Measurements from ENCODE around the gene LNP1.
"Not testable (repeated sequence)": the region's sequence is repeated elsewhere in the genome, so short reads cannot be mapped to it uniquely, and the experiment has no call there.

LNP1 gene

GRCh38 chr3:100400780-100401673 is at the start of gene LNP1, which contains the start of gene TOMM70:
TSS of gene LNP1 (plus strand) at chr3:100401539. CDS start at chr3:100429730, 28,191 bp downstream.
TSS of gene TOMM70 (minus strand) at chr3:100401089. CDS start at chr3:100400949, 140 bp downstream.
- peak; percentile 84 for DNase-seq (ENCODE audit: low read depth)

- DNase-seq (ENCODE audit: low read depth), result not testable (repeated sequence)
Observed at GRCh38 chr3:100351770-100352169, 49.6 kb upstream of the LNP1 start.

GRCh38 chr3:100352296-100353231 is 48.8 kb upstream of the LNP1 start:
- DNase-seq (ENCODE audit: low read depth), result no peak

GRCh38 chr3:100354850-100355249 is 46.5 kb upstream of the LNP1 start:
- no peak for DNase-seq (ENCODE audit: low read depth)

- DNase-seq (ENCODE audit: low read depth), result no peak
Observed at GRCh38 chr3:100358413-100358812, 42.9 kb upstream of the LNP1 start.

- no peak for DNase-seq (ENCODE audit: low read depth)
Observed at GRCh38 chr3:100359035-100359434, 42.3 kb upstream of the LNP1 start.

- DNase-seq (ENCODE audit: low read depth), result no peak
Observed at GRCh38 chr3:100360757-100361496, 40.4 kb upstream of the LNP1 start.

GRCh38 chr3:100361897-100362296 is 39.4 kb upstream of the LNP1 start:
- no peak for DNase-seq (ENCODE audit: low read depth)

- DNase-seq (ENCODE audit: low read depth), result no peak
Observed at GRCh38 chr3:100364421-100364820, 36.9 kb upstream of the LNP1 start.

GRCh38 chr3:100366424-100366823 is 34.9 kb upstream of the LNP1 start:
- DNase-seq (ENCODE audit: low read depth), result no peak

GRCh38 chr3:100368441-100368840 is 32.9 kb upstream of the LNP1 start:
- DNase-seq (ENCODE audit: low read depth), result no peak

GRCh38 chr3:100370756-100371155 is 30.6 kb upstream of the LNP1 start:
- DNase-seq (ENCODE audit: low read depth), result no peak

GRCh38 chr3:100374521-100374920 is 26.8 kb upstream of the LNP1 start:
- no peak for DNase-seq (ENCODE audit: low read depth)

GRCh38 chr3:100376301-100376700 is 25.0 kb upstream of the LNP1 start:
- DNase-seq (ENCODE audit: low read depth), result no peak

GRCh38 chr3:100384733-100385525 is 16.4 kb upstream of the LNP1 start:
- no peak for DNase-seq (ENCODE audit: low read depth)

GRCh38 chr3:100386437-100387074 is 14.8 kb upstream of the LNP1 start:
- DNase-seq (ENCODE audit: low read depth), result no peak

GRCh38 chr3:100389025-100389424 is 12.3 kb upstream of the LNP1 start:
- DNase-seq (ENCODE audit: low read depth), result no peak

- DNase-seq (ENCODE audit: low read depth), result no peak
Observed at GRCh38 chr3:100395679-100396431, 5.5 kb upstream of the LNP1 start.

GRCh38 chr3:100396967-100397366 is 4.4 kb upstream of the LNP1 start:
- DNase-seq (ENCODE audit: low read depth), result no peak

Data from GM04503 (cell line).